Measurements from ENCODE around the gene C19orf47.
A peak's percentile ranks its signal among the peaks of the same experiment; 100 is the strongest.

Gene C19orf47

GRCh38 chr19:40280608-40281221 is 67.5 kb downstream of the C19orf47 start:
- ATAC-seq = no peak

- no peak for ATAC-seq
Observed at GRCh38 chr19:40279761-40280607, 68.2 kb downstream of the C19orf47 start.

GRCh38 chr19:40279120-40279551 is 69.1 kb downstream of the C19orf47 start:
- no peak for ATAC-seq

GRCh38 chr19:40278361-40279035 is 69.7 kb downstream of the C19orf47 start:
- no peak for ATAC-seq

- ATAC-seq = no peak
Observed at GRCh38 chr19:40277356-40278059, 70.7 kb downstream of the C19orf47 start.

GRCh38 chr19:40274585-40275544 is 73.3 kb downstream of the C19orf47 start:
- peak; percentile 48 to 64 for ATAC-seq

GRCh38 chr19:40273469-40274360 is 74.5 kb downstream of the C19orf47 start:
- no peak for ATAC-seq

- no peak for ATAC-seq
Observed at GRCh38 chr19:40272261-40272660, 75.9 kb downstream of the C19orf47 start.

- ATAC-seq = no peak
Observed at GRCh38 chr19:40271706-40272105, 76.5 kb downstream of the C19orf47 start.

GRCh38 chr19:40270362-40271089 is 77.7 kb downstream of the C19orf47 start:
- no peak for ATAC-seq
